ENCODE data around the gene ARID1B. TPM values are rescaled to one million over a fixed set of nuclear protein-coding genes. Genes with fewer than 3 reads are reported as not detected.
A peak's percentile ranks its signal among the peaks of the same experiment; 100 is the strongest.

ARID1B gene
- total and polyA plus RNA-seq, 9 of the 15 experiments (the other 6 are each of a cell fraction or from before 2014, with no cell fraction given), result 12.5 to 50.5 (median 25.8) TPM

- TF ChIP-seq, protein P1, sequence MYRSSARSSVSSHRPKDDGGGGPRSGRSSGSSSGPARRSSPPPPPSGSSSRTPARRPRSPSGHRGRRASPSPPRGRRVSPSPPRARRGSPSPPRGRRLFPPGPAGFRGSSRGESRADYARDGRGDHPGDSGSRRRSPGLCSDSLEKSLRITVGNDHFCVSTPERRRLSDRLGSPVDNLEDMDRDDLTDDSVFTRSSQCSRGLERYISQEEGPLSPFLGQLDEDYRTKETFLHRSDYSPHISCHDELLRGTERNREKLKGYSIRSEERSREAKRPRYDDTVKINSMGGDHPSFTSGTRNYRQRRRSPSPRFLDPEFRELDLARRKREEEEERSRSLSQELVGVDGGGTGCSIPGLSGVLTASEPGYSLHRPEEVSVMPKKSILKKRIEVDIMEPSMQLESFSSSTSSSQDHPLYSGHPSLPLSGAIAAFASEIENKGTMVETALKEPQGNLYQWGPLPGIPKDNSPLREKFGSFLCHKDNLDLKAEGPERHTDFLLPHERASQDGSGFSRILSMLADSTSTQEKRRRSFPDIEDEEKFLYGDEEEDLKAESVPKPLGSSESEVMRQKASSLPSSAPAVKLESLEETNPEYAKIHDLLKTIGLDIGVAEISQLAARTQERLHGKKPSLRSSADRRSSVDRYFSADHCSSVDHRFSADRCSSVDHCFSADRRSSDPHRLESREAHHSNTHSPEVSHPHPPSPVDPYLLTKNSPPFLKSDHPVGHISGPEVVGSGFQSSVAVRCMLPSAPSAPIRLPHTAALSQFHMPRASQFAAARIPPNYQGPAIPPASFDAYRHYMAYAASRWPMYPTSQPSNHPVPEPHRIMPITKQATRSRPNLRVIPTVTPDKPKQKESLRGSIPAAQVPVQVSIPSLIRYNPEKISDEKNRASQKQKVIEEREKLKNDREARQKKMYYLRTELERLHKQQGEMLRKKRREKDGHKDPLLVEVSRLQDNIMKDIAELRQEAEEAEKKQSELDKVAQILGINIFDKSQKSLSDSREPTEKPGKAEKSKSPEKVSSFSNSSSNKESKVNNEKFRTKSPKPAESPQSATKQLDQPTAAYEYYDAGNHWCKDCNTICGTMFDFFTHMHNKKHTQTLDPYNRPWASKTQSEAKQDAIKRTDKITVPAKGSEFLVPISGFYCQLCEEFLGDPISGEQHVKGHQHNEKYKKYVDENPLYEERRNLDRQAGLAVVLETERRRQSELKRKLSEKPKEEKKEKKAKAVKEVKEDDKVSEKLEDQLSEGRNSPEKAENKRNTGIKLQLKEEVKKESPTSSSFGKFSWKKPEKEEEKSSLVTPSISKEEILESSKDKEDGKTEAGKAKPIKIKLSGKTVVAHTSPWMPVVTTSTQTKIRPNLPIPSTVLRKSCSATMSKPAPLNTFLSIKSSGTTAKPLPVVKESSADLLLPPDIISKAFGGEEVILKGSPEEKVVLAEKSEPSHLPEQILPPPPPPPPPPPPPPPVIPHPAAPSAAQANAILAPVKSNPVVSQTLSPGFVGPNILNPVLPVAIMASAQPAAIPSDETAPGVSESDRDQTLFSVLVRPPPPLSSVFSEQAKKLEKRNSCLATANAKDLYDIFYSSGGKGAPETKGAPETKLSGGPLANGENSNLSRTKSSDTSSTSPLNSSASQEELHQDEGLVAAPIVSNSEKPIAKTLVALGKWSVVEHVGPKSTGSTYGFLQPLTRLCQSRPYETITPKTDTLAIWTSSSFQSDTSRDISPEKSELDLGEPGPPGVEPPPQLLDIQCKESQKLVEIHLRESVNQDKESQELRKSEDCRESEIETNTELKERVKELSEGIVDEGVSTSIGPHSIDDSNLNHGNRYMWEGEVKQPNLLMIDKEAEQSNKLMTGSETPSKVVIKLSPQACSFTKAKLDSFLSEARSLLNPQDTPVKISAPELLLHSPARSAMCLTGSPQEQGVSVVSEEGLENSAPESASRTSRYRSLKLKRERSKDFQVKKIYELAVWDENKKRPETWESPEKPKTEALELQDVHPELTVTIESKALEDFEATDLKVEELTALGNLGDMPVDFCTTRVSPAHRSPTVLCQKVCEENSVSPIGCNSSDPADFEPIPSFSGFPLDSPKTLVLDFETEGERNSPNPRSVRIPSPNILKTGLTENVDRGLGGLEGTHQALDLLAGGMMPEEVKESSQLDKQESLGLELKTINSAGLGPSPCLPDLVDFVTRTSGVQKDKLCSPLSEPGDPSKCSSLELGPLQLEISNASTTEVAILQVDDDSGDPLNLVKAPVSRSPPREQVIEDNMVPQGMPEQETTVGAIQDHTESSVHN (IDR thresholded peaks at IDR 0.05; ENCODE audit: borderline replicate concordance in 1 of 2, low read depth in 1 of 2), result no peak
- TF ChIP-seq ATF3 (IDR thresholded peaks at IDR 0.05), result no peak
- peak; percentile 86 for TF ChIP-seq ATF3 (CRISPR knock-in tag; conservative IDR thresholded peaks at IDR 0.05)
- 0 out of 2 replicates have a peak, but pooled peaks have one; percentile 42 for TF ChIP-seq TRIM28 (IDR thresholded peaks at IDR 0.05)
- no peak for TF ChIP-seq NFIX (CRISPR knock-in tag; IDR thresholded peaks at IDR 0.05; ENCODE audit: low read depth)
- no peak for TF ChIP-seq HNRNPUL1 (IDR thresholded peaks at IDR 0.05; ENCODE audit: low read length)
- TF ChIP-seq TAF7 (tag; IDR thresholded peaks at IDR 0.05), result no peak
- TF ChIP-seq ZNF324 (CRISPR knock-in tag; IDR thresholded peaks at IDR 0.05), result no peak
- no peak for TF ChIP-seq PYGO2 (tag; IDR thresholded peaks at IDR 0.05)
- TF ChIP-seq DDX20 (tag; IDR thresholded peaks at IDR 0.05; ENCODE audit: low read depth), result no peak
- no peak for TF ChIP-seq RBM22 (IDR thresholded peaks at IDR 0.05; ENCODE audit: low read depth, low read length, poor library complexity, severe bottlenecking)
- TF ChIP-seq ARHGAP35 (IDR thresholded peaks at IDR 0.05; ENCODE audit: partially characterized antibody), result peak; percentile 86
- no peak for TF ChIP-seq HNRNPH1 (optimal IDR thresholded peaks at IDR 0.05; ENCODE audit: low read depth, low read length)
- TF ChIP-seq XRCC5 (IDR thresholded peaks at IDR 0.05; ENCODE audit: low read depth, low read length), result peak; percentile 21; the same call in 1 of the 2 replicates
- peak; percentile 78; the same call in 1 of the 2 replicates for TF ChIP-seq SMAD4 (CRISPR knock-in tag; conservative IDR thresholded peaks at IDR 0.05)
- TF ChIP-seq ZNF277 (CRISPR knock-in tag; IDR thresholded peaks at IDR 0.05; ENCODE audit: borderline replicate concordance), result no peak
- no peak for TF ChIP-seq ILK (tag; IDR thresholded peaks at IDR 0.05; ENCODE audit: borderline replicate concordance, low read depth)
Measured at GRCh38 chr6:157221049-157221816, 444.1 kb downstream of the ARID1B start (continued).
